Muscle layer of duodenum (tissue), 2 donors: ENCODE results near the gene DOC2A.
A peak's percentile ranks its signal among the peaks of the same experiment; 100 is the strongest.

ENCODE experiments used
- H3K27ac ChIP-seq: one replicate; pipeline ENCODE4 v1.7.0; 2013; ENCODE audit warnings: mild to moderate bottlenecking, low read length
- H3K27me3 ChIP-seq: one replicate; pipeline ENCODE4 v1.7.0; 2013; ENCODE audit warnings: low read depth, mild to moderate bottlenecking, control low read depth, low read length
- H3K36me3 ChIP-seq, 2 donors: one replicate each; pipeline ENCODE4 v1.7.0; 2013; ENCODE audit warnings: low read length in 2 of 2, control low read depth in 1 of 2, mild to moderate bottlenecking in 1 of 2; ENCODE audit not compliant: insufficient read depth in 2 of 2, control insufficient read depth in 1 of 2
- H3K4me1 ChIP-seq, 2 donors: one replicate each; pipeline ENCODE4 v1.7.0; 2013; ENCODE audit warnings: low read length in 2 of 2, mild to moderate bottlenecking in 2 of 2, control low read depth in 1 of 2, moderate library complexity in 1 of 2; ENCODE audit not compliant: insufficient read depth in 2 of 2, control insufficient read depth in 1 of 2
- H3K4me3 ChIP-seq, 2 donors: one replicate each; pipeline ENCODE4 v1.7.0; 2013; ENCODE audit warnings: low read length in 2 of 2, low read depth in 1 of 2, mild to moderate bottlenecking in 1 of 2
- H3K9me3 ChIP-seq, 2 donors: one replicate each; pipeline ENCODE4 v1.7.0; 2013; ENCODE audit warnings: low read length in 2 of 2, control low read depth in 1 of 2, mild to moderate bottlenecking in 1 of 2; ENCODE audit not compliant: control insufficient read depth in 1 of 2
- donor health status: healthy.

DOC2A gene

DNA sequence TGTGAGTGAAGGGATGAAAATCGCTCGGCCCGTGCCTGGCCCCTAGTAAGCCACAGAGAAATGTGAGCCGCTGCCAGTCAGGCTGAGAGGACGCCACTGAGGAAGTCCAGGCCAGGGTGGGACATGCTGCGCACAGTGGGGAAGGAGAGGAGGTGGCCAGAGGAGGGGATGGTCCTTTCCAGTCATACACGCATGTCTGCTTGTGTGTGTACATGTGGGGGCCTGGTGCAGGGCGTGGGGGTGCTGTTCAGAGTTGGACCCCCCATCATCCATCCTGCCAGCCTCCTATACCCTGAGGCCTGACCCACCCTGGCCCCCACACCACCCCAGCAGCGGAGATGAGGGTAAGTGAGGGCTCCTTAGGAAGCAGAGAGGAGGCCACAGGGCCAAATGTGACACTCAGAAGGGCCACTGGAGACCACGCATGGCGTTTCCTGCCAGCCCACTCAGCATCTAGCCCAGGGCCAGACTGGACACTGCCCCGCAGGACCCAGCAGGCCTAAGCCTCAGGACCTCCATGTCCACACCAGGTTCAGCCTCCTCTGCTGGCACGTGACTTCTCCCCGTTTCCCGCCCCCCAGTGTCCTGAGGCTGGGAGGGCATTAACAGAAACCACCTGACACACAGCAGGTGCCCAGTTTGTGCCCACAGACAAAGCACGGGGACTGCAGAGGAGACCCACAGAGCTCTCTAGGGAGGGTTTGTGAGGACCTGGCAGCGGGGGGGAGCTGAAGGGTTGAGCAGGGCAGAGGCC lies 7.0 kb downstream of the DOC2A start:
- peaks cover 0 to 26% of the 10 kb centered on the region in 2 donors for H3K36me3 ChIP-seq
- H3K27ac ChIP-seq = no peak overlapping the region
- H3K4me1 ChIP-seq = peaks cover 0 to 8% of the 10 kb centered on the region in 2 donors
- no peak overlapping the region for H3K4me3 ChIP-seq
- no peaks in the 10 kb centered on the region for H3K9me3 ChIP-seq
- peaks cover 3% of the 10 kb centered on the region for H3K27me3 ChIP-seq

- H3K4me3 ChIP-seq = no peak overlapping the region
- no peaks in the 10 kb centered on the region for H3K9me3 ChIP-seq
- H3K27ac ChIP-seq = no peak overlapping the region
- peaks cover 0 to 8% of the 10 kb centered on the region in 2 donors for H3K4me1 ChIP-seq
- H3K36me3 ChIP-seq = peaks cover 0 to 26% of the 10 kb centered on the region in 2 donors
- H3K27me3 ChIP-seq = no peaks in the 10 kb centered on the region
Observed at GRCh38 chr16:30002614-30003346, 8.0 kb downstream of the DOC2A start.

- no peak overlapping the region for H3K4me3 ChIP-seq
- peaks cover 0 to 26% of the 10 kb centered on the region in 2 donors for H3K36me3 ChIP-seq
- H3K9me3 ChIP-seq = no peaks in the 10 kb centered on the region
- no peaks in the 10 kb centered on the region for H3K27me3 ChIP-seq
- H3K27ac ChIP-seq = no peak overlapping the region
- peaks cover 6 to 17% of the 10 kb centered on the region in 2 donors for H3K4me1 ChIP-seq
Observed at GRCh38 chr16:30000735-30001631, 9.8 kb downstream of the DOC2A start.

DNA sequence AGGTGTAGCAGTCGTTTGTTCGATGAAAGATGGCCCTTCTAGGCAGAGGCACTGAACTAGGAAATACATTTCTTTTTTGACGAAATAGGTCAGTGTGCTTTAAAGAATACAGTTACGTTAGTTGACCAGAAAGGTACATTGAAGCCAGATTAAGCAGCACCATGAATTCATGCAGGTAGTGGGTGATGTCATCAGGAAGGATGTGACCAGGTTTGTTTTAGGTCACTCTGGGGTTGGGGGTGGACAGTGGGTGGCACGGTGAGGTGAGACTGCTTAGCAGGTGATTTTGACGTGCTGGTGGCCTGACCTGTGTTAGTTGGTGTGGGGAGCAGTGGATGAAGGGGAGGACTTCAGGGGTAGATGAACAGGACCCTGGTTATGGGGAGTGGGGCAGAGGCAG lies 11.2 kb downstream of the DOC2A start:
- H3K4me1 ChIP-seq = peaks cover 10 to 14% of the 10 kb centered on the region in 2 donors
- H3K36me3 ChIP-seq = peaks cover 0 to 30% of the 10 kb centered on the region in 2 donors
- H3K4me3 ChIP-seq = no peak overlapping the region
- H3K27me3 ChIP-seq = no peaks in the 10 kb centered on the region
- no peak overlapping the region for H3K27ac ChIP-seq
- H3K9me3 ChIP-seq = no peaks in the 10 kb centered on the region

- no peaks in the 10 kb centered on the region for H3K9me3 ChIP-seq
- H3K27ac ChIP-seq = peak overlapping the region; percentile 46
- no peaks in the 10 kb centered on the region for H3K27me3 ChIP-seq
- H3K4me3 ChIP-seq = peak overlapping the region; percentile 95 to 98
- H3K4me1 ChIP-seq = peaks cover 20 to 22% of the 10 kb centered on the region in 2 donors
- peaks cover 12 to 40% of the 10 kb centered on the region in 2 donors for H3K36me3 ChIP-seq
Observed at GRCh38 chr16:29996766-29997250, 14.0 kb downstream of the DOC2A start.

DNA sequence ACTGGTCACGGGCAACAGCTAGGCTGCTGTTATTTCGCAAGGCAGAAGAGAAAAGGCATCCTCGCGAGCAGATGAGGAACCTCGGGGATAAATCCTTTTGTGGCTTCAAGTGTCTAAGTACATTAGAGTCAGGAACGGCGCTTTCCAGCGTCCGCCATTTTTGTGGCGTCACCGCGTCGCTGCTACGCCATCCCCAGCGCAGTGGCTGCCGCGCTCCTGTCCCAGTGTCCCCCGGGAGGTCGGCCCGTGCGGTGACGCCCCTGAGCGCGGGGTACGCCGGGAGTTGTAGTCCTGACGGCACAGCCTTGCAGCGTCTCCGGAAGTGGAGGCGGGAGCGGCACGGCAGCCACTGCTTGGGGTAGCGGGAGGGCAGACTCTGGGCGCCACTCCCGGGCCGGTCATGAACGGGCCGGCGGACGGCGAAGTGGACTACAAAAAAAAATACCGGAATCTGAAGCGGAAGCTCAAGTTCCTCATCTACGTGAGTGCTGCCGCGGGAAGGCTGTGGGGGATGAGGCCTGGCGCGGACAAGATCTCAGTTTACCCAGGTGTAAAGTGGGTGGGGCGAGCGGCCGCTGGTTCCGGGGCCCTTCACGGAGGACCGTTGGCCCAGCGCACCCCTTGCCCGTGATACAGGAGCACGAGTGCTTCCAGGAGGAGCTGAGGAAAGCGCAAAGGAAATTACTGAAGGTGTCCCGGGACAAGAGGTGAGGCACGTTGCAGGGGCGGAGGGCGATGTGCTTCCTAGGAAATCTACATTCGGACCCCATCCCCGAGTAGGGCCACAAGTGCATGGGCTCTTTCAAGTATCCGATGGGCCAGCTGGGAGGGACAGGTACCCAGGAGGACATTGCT lies 14.7 kb downstream of the DOC2A start, which contains the start of gene INO80E:
TSS of gene INO80E (plus strand) at position 331 of the 855 bp plus-strand sequence. CDS start at position 401, 70 bp downstream.
- no peaks in the 10 kb centered on the region for H3K9me3 ChIP-seq
- peak within 1 kb of the TSS; percentile 99 for H3K27ac ChIP-seq
- no peaks in the 10 kb centered on the region for H3K27me3 ChIP-seq
- H3K4me3 ChIP-seq = peak within 1 kb of the TSS; percentile 95 to 98
- H3K4me1 ChIP-seq = peaks cover 20 to 22% of the 10 kb centered on the region in 2 donors
- H3K36me3 ChIP-seq = peaks cover 12 to 42% of the 10 kb centered on the region in 2 donors

- H3K9me3 ChIP-seq = no peaks in the 10 kb centered on the region
- H3K4me1 ChIP-seq = peaks cover 20 to 22% of the 10 kb centered on the region in 2 donors
- peak within 1 kb of the TSS; percentile 95 to 98 for H3K4me3 ChIP-seq
- no peaks in the 10 kb centered on the region for H3K27me3 ChIP-seq
- peaks cover 12 to 42% of the 10 kb centered on the region in 2 donors for H3K36me3 ChIP-seq
- peak within 1 kb of the TSS; percentile 99 for H3K27ac ChIP-seq
Observed at GRCh38 chr16:29995324-29995910, 15.4 kb downstream of the DOC2A start, which contains the start of gene HIRIP3. Gene HIRIP3 (minus strand): TSS chr16:29995617. CDS start chr16:29995605, 12 bp downstream.

GRCh38 chr16:29994600-29995323 lies 16.1 kb downstream of the DOC2A start:
- Histone ChIP-seq H3K4me1 (peaks cover 20 to 22% of the 10 kb centered on the region in 2 donors), H3K9me3 (no peaks in the 10 kb centered on the region), H3K36me3 (peaks cover 14 to 43% of the 10 kb centered on the region in 2 donors), H3K27ac (peak overlapping the region; percentile 99), H3K4me3 (peak overlapping the region; percentile 95 to 98), H3K27me3 (no peaks in the 10 kb centered on the region)

GRCh38 chr16:29993903-29994599 lies 16.8 kb downstream of the DOC2A start:
- Histone ChIP-seq H3K4me1 (peaks cover 20 to 22% of the 10 kb centered on the region in 2 donors), H3K4me3 (peak overlapping the region; percentile 95 to 98), H3K36me3 (peaks cover 21 to 49% of the 10 kb centered on the region in 2 donors), H3K9me3 (no peaks in the 10 kb centered on the region), H3K27ac (no peak overlapping the region), H3K27me3 (no peaks in the 10 kb centered on the region)
